ENCODE results near the gene EDRF1.

DNA sequence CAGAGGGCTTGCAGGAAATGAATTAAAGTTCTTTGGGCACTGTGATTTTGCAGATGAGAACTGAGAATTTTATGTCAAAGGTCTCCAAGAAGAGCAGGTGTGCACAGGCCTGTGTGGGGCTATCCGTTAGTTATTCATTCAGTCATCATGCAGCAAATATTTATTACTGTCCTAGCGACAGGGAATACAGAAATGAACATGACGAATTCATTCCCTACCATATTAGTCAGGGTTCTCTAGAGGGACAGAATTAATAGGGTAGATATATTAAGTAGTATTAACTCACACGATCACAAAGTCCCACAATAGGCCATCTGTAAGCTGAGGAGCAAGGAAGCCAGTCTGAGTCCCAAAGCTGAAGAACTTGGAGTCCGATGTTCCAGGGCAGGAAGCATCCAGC lies 59.0 kb downstream of the EDRF1 start:
- TF ChIP-seq EZH2phosphoT487 (IDR thresholded peaks at IDR 0.05; ENCODE audit: insufficient read depth, low read depth) (no peak), EZH2 (IDR thresholded peaks at IDR 0.05; ENCODE audit: insufficient read depth, poor library complexity, severe bottlenecking) (no peak)

All from GM23248 (cell line).